Measurements from ENCODE around the gene TEKT3. TPM values are rescaled to one million over a fixed set of nuclear protein-coding genes. Genes with fewer than 3 reads are reported as not detected.

TEKT3 gene
- total and polyA plus RNA-seq, 2 donors (not counting 3 experiments of a cell fraction or from before 2014, with no cell fraction given) = 0.28 TPM; not detected in 1

- H4K20me1 ChIP-seq (replicated peaks; ENCODE audit: control insufficient read depth, extremely low read depth, insufficient read depth, low read length) = no peaks in the 10 kb centered on the region
- ChIA-PET POLR2A (no interaction called here), CTCF (interaction anchor here (1.6 kb wide), 1 partner anchor 234 kb away, joined by 10 read pairs; no protein-coding TSS in a partner anchor)
- DNase-seq (ENCODE audit: low read depth, low spot score) (no peak), FAIRE-seq (no peak)
- dilution Hi-C loops (cut with MboI; ENCODE audit: extremely low pct_ligation_motif_present, low sequenced_read_pairs) = no loop called here
- no TSS peak for BruUV-seq (replicated peaks)
- peak overlapping the region; percentile 32 for H2AFZ ChIP-seq (ENCODE audit: low read depth, low read length)
- no peak overlapping the region for H3K4me2 ChIP-seq (ENCODE audit: insufficient read depth, low read length)
- no peaks in the 10 kb centered on the region for H3K79me2 ChIP-seq (ENCODE audit: control insufficient read depth, insufficient read depth, low read length)
- TF ChIP-seq POLR2A (IDR thresholded peaks at IDR 0.05; ENCODE audit: low read depth, low read length) (no peak), MYC (IDR thresholded peaks at IDR 0.05; ENCODE audit: low read depth, low read length) (no peak)
- H3K9me3 ChIP-seq (replicated peaks; ENCODE audit: control insufficient read depth, insufficient read depth, low read length) = no peaks in the 10 kb centered on the region
- H3K4me3 ChIP-seq (replicated peaks in 1 of 3; ENCODE audit: insufficient read depth in 1 of 3, low read depth in 1 of 3, low read length in 3 of 3) = no peak overlapping the region
- H3K9ac ChIP-seq (replicated peaks; ENCODE audit: extremely low read depth, insufficient read depth, low read length) = no peak overlapping the region
- no peaks in the 10 kb centered on the region for H3K36me3 ChIP-seq (ENCODE audit: control insufficient read depth in 2 of 2, extremely low read depth in 1 of 2, insufficient read depth in 2 of 2, low read length in 2 of 2)
- H3K27ac ChIP-seq (ENCODE audit: insufficient read depth, low read depth, low read length) = no peak overlapping the region
- no peaks in the 10 kb centered on the region for H3K4me1 ChIP-seq (ENCODE audit: control insufficient read depth, extremely low read depth, insufficient read depth, low read length)
- H3K9me1 ChIP-seq (replicated peaks; ENCODE audit: control insufficient read depth, extremely low read depth, insufficient read depth, low read length) = no peaks in the 10 kb centered on the region
- peaks cover 2 to 12% of the 10 kb centered on the region in 2 experiments for H3K27me3 ChIP-seq (ENCODE audit: control insufficient read depth in 2 of 2, insufficient read depth in 2 of 2, low read length in 2 of 2)
- intact Hi-C loops (cut with micrococcal nuclease) = no loop called here
Observed at GRCh38 chr17:15269087-15269779, 72.2 kb downstream of the TEKT3 start.

- no peaks in the 10 kb centered on the region for H4K20me1 ChIP-seq (replicated peaks; ENCODE audit: control insufficient read depth, extremely low read depth, insufficient read depth, low read length)
- H3K27me3 ChIP-seq (ENCODE audit: control insufficient read depth in 2 of 2, insufficient read depth in 2 of 2, low read length in 2 of 2) = peaks cover 0 to 12% of the 10 kb centered on the region in 2 experiments
- DNase-seq (ENCODE audit: low read depth, low spot score) (no peak), FAIRE-seq (no peak)
- no peak overlapping the region for H3K27ac ChIP-seq (ENCODE audit: insufficient read depth, low read depth, low read length)
- no peaks in the 10 kb centered on the region for H3K9me1 ChIP-seq (replicated peaks; ENCODE audit: control insufficient read depth, extremely low read depth, insufficient read depth, low read length)
- no peak overlapping the region for H3K4me3 ChIP-seq (replicated peaks in 1 of 3; ENCODE audit: insufficient read depth in 1 of 3, low read depth in 1 of 3, low read length in 3 of 3)
- ChIA-PET POLR2A (no interaction called here), CTCF (interaction anchor here (1.6 kb wide), 1 partner anchor 234 kb away, joined by 10 read pairs; no protein-coding TSS in a partner anchor)
- intact Hi-C loops (cut with micrococcal nuclease) = no loop called here
- no peaks in the 10 kb centered on the region for H3K9me3 ChIP-seq (replicated peaks; ENCODE audit: control insufficient read depth, insufficient read depth, low read length)
- dilution Hi-C loops (cut with MboI; ENCODE audit: extremely low pct_ligation_motif_present, low sequenced_read_pairs) = no loop called here
- H3K36me3 ChIP-seq (ENCODE audit: control insufficient read depth in 2 of 2, extremely low read depth in 1 of 2, insufficient read depth in 2 of 2, low read length in 2 of 2) = no peaks in the 10 kb centered on the region
- H3K9ac ChIP-seq (replicated peaks; ENCODE audit: extremely low read depth, insufficient read depth, low read length) = no peak overlapping the region
- no peaks in the 10 kb centered on the region for H3K79me2 ChIP-seq (ENCODE audit: control insufficient read depth, insufficient read depth, low read length)
- H3K4me2 ChIP-seq (ENCODE audit: insufficient read depth, low read length) = no peak overlapping the region
- no TSS peak for BruUV-seq (replicated peaks)
- no peak for TF ChIP-seq EZH2 (IDR thresholded peaks at IDR 0.05; ENCODE audit: borderline replicate concordance, low read depth, low read length, severe bottlenecking)
- TF ChIP-seq MAX (IDR thresholded peaks at IDR 0.05; ENCODE audit: insufficient read depth, insufficient read length) = no peak
- TF ChIP-seq MYC (IDR thresholded peaks at IDR 0.05; ENCODE audit: low read depth, low read length) = no peak
- no peak for TF ChIP-seq JUN (IDR thresholded peaks at IDR 0.05; ENCODE audit: borderline replicate concordance, insufficient read depth, insufficient read length, low read depth)
- no peak for TF ChIP-seq POLR2A (IDR thresholded peaks at IDR 0.05; ENCODE audit: low read depth, low read length)
- no peak for TF ChIP-seq FOS (IDR thresholded peaks at IDR 0.05; ENCODE audit: borderline replicate concordance, insufficient read depth, low read length)
- peaks cover 1% of the 10 kb centered on the region for H3K4me1 ChIP-seq (ENCODE audit: control insufficient read depth, extremely low read depth, insufficient read depth, low read length)
- H2AFZ ChIP-seq (ENCODE audit: low read depth, low read length) = no peak overlapping the region
Observed at GRCh38 chr17:15268461-15268860, 72.9 kb downstream of the TEKT3 start.
